ENCODE data around the gene RIN1.

RIN1 gene

DNA sequence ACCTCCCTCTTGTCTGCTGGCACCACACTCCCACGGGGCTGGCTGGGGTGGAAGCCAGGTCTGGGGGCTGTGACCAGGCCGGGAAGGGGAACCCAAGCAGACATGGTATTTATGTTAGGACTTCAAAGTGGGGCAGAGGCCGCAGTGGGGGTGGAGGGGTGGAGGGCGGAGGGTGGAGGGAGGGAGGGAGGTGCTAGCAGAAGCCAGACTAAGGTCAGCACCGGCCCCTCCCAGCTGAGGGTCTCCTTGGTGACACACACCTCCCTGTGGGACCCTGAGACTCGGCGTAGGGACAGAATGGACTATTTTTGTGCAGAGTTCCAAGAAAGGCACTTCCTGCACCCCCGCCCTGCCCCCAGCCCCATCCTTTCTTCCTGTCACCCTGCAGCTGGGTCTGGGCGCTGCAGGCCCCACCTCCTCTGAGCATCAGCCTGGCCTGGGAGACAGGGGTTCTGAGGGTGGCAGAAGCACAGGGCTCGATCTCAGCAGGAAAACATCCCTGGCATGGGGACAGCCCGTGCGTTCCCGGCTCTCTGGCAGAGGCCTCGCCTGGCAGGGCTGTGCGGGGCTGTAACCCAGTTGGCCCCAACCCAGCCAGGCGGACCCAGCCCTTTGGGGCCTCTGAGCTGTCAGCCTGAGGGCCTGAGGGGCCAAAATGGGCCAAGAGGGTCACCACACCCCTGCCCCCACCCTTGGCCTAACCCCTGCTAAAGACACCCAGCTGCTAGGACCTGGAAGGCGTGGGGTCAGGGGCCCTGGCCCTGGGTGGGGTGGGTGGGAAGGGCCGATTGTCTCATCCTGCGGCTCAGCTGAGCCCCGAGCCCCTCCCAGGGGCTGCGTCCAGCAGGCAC is 9.7 kb downstream of the RIN1 start:
- TF ChIP-seq, protein P1, sequence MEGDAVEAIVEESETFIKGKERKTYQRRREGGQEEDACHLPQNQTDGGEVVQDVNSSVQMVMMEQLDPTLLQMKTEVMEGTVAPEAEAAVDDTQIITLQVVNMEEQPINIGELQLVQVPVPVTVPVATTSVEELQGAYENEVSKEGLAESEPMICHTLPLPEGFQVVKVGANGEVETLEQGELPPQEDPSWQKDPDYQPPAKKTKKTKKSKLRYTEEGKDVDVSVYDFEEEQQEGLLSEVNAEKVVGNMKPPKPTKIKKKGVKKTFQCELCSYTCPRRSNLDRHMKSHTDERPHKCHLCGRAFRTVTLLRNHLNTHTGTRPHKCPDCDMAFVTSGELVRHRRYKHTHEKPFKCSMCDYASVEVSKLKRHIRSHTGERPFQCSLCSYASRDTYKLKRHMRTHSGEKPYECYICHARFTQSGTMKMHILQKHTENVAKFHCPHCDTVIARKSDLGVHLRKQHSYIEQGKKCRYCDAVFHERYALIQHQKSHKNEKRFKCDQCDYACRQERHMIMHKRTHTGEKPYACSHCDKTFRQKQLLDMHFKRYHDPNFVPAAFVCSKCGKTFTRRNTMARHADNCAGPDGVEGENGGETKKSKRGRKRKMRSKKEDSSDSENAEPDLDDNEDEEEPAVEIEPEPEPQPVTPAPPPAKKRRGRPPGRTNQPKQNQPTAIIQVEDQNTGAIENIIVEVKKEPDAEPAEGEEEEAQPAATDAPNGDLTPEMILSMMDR (IDR thresholded peaks at IDR 0.05): no peak

DNA sequence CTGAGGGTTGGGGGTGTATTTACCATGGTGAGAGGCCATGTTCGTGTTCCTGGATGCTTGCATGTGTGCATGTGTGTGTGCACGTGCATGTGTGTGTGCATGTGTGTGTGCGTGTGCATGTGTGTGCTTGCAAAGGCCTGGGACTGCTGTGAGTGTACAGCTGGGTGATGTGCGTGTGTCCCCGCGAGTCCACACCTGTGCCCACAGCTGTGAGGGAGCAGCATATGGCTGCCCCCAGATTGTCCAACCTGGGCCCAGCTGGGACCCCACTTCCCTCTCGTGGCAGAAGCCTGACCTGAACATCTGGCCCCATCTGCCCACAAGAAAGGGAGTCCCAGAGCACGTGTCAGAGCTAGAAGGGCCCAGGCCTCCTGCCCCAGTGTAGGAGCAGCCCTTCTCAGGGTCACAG is 11.0 kb downstream of the RIN1 start:
- TF ChIP-seq, protein P1 (IDR thresholded peaks at IDR 0.05): no peak

DNA sequence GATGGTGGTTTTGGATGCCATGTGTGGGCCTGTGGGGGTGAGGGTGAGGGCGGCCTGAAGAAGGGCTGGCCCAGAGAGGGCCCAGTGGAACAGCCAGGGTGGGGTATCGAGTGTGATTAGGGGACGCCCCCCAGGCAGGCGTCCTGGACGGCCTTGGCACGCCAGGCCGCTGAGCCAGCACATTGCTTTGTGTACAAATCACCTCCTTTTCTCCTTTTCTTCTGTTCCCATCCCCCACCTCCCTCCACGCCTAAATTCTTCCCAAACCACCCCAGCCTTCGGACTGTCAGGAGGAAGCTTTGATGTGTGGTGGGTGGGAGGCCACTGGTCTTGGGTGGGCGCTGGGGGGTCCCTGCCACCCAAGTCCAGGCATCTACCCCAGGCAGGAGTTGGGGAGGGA is 11.6 kb downstream of the RIN1 start:
- TF ChIP-seq, protein P1 (IDR thresholded peaks at IDR 0.05): no peak

DNA sequence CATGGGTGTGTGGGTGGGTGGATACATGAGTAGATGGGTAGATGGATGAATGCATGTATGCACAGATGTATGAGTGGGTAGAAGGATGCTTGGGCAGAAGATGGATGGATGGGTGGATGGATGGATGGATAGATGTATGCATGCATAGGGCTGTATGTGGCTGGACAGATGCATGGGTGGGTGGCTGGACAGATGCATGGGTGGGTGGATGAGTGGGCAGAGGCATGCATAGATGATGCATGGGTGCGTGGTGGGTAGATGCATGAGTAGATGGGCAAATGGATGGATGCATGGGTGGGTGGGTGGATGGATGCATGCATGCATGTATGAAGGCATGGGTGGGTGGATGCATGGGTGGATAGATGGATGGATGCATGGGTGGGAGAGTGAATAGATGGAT is 12.6 kb downstream of the RIN1 start:
- TF ChIP-seq, protein P1 (IDR thresholded peaks at IDR 0.05): no peak

DNA sequence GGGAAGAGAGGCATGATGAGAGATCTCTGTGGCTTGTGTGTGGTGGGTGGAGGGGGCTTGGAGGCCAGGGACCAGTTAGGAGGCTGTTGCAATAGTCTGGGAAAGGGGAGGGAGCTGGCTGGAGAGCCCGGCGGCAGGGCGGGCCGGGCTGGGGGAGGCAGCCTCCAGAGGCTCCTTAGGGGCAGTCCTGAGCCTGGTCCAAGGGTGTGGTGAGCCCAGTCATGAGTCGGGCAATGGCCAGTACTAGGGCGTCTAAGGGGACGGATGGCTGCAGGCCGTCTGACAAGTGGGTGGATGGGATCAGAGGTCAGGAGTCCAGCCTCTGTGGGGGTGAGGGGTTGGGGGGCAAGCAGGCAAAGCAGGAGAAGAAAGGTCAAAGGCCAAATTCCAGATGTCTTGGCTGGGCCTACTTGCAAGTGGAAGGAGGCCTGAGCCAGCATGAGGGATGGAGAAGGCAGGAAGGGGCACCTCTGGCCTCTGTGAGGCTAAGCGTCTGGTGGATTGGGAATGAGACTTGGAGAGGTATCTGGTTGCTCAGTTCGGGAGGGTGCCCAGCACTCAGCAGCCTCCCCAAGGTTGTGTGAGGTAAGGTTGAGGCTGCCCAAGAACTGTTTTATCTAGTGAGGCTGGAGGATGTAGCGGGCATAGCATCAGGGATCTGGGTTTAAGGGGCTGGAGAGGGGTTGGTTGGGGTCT is 13.4 kb downstream of the RIN1 start:
- TF ChIP-seq, protein P1 (IDR thresholded peaks at IDR 0.05): no peak

DNA sequence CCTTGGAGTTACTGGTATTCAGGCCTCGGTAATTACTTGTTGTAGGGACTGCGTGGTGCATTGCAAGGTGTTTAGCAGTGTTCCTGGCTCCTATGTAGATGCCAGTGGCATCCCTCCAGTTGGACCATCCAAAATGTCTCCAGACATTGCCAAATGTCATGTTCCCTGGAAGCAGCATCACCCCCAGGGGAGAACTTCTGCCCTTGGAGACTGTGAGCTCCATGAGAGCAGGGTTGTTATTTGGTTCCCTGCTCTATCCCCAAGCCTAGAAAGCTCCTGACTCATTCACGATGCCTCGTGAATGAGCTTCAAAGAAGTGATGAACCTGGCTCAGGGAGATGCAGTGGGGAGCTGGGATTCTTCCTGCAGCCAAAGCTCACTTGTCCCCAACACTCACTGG is 14.6 kb downstream of the RIN1 start:
- TF ChIP-seq, protein P1 (IDR thresholded peaks at IDR 0.05): no peak

DNA sequence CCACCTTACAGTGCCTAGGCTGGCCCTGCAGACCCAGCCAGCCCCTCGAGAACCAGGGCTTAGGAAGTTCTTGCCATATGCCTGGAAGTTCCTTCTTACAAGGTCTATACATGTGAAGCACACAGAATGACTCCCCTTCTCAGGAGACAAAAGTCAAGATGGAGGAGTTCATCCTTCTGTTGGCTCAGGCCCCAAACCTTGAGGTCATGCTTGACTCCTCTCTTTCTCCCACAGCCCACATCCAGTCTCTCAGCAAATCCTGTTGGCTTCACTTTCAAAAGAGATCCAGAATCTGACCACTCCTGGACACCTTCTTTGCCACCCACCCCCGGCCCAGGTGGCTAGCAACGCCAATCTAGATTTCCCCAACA is 17.6 kb downstream of the RIN1 start:
- TF ChIP-seq, protein P1 (IDR thresholded peaks at IDR 0.05): no peak
